ENCODE measurements around the gene DAPK2. TPM values are rescaled to one million over a fixed set of nuclear protein-coding genes. Genes with fewer than 3 reads are reported as not detected.
"Not testable (repeated sequence)": the region's sequence is repeated elsewhere in the genome, so short reads cannot be mapped to it uniquely, and the experiment has no call there.

DAPK2 gene
- total RNA-seq, 1 experiment from 2014 or later, result 2.3 TPM

DNA sequence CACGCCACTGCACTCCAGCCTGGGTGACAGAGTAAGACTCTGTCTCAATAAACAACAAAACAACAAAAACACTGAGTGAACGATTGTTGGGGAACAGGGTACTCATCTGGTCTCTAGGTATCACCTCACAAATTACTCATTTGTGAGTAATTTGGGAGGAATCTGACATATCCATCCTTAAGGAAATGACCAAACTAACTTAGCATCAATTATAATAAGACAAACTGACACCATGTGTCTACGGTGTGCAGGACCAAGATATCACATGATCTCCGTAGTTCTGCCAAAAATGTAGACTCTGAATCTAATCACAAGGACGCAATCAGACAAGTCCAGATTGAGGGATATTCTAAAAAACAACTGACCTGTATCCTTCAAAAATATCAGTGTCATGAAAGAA is 12.0 kb upstream of the DAPK2 start (continued):
- TF ChIP-seq, protein P1, sequence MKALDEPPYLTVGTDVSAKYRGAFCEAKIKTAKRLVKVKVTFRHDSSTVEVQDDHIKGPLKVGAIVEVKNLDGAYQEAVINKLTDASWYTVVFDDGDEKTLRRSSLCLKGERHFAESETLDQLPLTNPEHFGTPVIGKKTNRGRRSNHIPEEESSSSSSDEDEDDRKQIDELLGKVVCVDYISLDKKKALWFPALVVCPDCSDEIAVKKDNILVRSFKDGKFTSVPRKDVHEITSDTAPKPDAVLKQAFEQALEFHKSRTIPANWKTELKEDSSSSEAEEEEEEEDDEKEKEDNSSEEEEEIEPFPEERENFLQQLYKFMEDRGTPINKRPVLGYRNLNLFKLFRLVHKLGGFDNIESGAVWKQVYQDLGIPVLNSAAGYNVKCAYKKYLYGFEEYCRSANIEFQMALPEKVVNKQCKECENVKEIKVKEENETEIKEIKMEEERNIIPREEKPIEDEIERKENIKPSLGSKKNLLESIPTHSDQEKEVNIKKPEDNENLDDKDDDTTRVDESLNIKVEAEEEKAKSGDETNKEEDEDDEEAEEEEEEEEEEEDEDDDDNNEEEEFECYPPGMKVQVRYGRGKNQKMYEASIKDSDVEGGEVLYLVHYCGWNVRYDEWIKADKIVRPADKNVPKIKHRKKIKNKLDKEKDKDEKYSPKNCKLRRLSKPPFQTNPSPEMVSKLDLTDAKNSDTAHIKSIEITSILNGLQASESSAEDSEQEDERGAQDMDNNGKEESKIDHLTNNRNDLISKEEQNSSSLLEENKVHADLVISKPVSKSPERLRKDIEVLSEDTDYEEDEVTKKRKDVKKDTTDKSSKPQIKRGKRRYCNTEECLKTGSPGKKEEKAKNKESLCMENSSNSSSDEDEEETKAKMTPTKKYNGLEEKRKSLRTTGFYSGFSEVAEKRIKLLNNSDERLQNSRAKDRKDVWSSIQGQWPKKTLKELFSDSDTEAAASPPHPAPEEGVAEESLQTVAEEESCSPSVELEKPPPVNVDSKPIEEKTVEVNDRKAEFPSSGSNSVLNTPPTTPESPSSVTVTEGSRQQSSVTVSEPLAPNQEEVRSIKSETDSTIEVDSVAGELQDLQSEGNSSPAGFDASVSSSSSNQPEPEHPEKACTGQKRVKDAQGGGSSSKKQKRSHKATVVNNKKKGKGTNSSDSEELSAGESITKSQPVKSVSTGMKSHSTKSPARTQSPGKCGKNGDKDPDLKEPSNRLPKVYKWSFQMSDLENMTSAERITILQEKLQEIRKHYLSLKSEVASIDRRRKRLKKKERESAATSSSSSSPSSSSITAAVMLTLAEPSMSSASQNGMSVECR (CRISPR knock-in tag; IDR thresholded peaks at IDR 0.05; ENCODE audit: borderline replicate concordance), result no peak
- TF ChIP-seq ZNF416 (CRISPR knock-in tag; IDR thresholded peaks at IDR 0.05) (no peak), RELA (CRISPR knock-in tag; IDR thresholded peaks at IDR 0.05; ENCODE audit: borderline replicate concordance) (no peak), ZNF219 (CRISPR knock-in tag; IDR thresholded peaks at IDR 0.05; ENCODE audit: borderline replicate concordance) (no peak), PRRX2 (CRISPR knock-in tag; IDR thresholded peaks at IDR 0.05) (no peak), ZNF671 (CRISPR knock-in tag; IDR thresholded peaks at IDR 0.05) (no peak), HMGA2 (CRISPR knock-in tag; IDR thresholded peaks at IDR 0.05) (no peak), ELF4 (CRISPR knock-in tag; IDR thresholded peaks at IDR 0.05; ENCODE audit: low read depth) (no peak), NR1H2 (CRISPR knock-in tag; IDR thresholded peaks at IDR 0.05) (no peak)
- TF ChIP-seq, protein P2, sequence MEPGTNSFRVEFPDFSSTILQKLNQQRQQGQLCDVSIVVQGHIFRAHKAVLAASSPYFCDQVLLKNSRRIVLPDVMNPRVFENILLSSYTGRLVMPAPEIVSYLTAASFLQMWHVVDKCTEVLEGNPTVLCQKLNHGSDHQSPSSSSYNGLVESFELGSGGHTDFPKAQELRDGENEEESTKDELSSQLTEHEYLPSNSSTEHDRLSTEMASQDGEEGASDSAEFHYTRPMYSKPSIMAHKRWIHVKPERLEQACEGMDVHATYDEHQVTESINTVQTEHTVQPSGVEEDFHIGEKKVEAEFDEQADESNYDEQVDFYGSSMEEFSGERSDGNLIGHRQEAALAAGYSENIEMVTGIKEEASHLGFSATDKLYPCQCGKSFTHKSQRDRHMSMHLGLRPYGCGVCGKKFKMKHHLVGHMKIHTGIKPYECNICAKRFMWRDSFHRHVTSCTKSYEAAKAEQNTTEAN (CRISPR knock-in tag; IDR thresholded peaks at IDR 0.05), result no peak
- TF ChIP-seq, protein P3, sequence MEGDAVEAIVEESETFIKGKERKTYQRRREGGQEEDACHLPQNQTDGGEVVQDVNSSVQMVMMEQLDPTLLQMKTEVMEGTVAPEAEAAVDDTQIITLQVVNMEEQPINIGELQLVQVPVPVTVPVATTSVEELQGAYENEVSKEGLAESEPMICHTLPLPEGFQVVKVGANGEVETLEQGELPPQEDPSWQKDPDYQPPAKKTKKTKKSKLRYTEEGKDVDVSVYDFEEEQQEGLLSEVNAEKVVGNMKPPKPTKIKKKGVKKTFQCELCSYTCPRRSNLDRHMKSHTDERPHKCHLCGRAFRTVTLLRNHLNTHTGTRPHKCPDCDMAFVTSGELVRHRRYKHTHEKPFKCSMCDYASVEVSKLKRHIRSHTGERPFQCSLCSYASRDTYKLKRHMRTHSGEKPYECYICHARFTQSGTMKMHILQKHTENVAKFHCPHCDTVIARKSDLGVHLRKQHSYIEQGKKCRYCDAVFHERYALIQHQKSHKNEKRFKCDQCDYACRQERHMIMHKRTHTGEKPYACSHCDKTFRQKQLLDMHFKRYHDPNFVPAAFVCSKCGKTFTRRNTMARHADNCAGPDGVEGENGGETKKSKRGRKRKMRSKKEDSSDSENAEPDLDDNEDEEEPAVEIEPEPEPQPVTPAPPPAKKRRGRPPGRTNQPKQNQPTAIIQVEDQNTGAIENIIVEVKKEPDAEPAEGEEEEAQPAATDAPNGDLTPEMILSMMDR (IDR thresholded peaks at IDR 0.05), result no peak

DNA sequence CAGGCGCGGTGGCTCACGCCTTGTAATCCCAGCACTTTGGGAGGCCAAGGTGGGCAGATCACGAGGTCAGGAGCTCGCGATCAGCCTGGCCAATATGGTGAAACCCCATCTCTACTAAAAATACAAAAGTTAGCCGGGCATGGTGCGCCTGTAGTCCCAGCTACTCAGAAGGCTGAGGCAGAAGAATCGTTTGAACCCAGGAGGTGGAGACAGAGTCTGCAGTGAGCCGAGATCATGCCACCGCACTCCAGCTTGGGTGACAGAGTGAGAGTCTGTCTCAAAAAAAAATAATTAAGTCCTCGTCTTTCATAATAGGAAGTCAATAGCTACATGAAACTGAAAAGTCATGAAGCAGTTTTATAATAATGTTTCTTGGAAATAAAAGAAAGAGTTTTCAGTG is 7.4 kb upstream of the DAPK2 start:
- POLR2A ChIA-PET, result interaction anchor here (0.7 kb wide), 1 partner anchor 136 kb away, joined by 3 read pairs; no protein-coding TSS in a partner anchor
- not testable (repeated sequence) for H3K27me3 Mint-ChIP-seq (ENCODE audit: low read depth)

GRCh38 chr15:64052925-64053491 is 6.7 kb upstream of the DAPK2 start:
- no peaks in the 10 kb centered on the region for H3K36me3 Mint-ChIP-seq
- H3K4me1 Mint-ChIP-seq, result peaks cover 3% of the 10 kb centered on the region
- no peak overlapping the region for H3K4me3 Mint-ChIP-seq
- DNase-seq (ENCODE audit: low spot score), result no peak
- POLR2A ChIA-PET, result no interaction called here
- CTCF ChIA-PET, result interaction anchor here (2.3 kb wide), 1 partner anchor 108 kb away, joined by 12 read pairs; no protein-coding TSS in a partner anchor
- H3K9me3 Mint-ChIP-seq, result no peaks in the 10 kb centered on the region
- no peak for ATAC-seq
- peaks cover 12% of the 10 kb centered on the region for H3K27me3 Mint-ChIP-seq (ENCODE audit: low read depth)
- no peak overlapping the region for H3K27ac Mint-ChIP-seq
- no peak for TF ChIP-seq ZNF263 (CRISPR knock-in tag; IDR thresholded peaks at IDR 0.05; ENCODE audit: low read depth)
- TF ChIP-seq STAT6 (CRISPR knock-in tag; conservative IDR thresholded peaks at IDR 0.05; ENCODE audit: low read depth), result no peak
- TF ChIP-seq, protein P4, sequence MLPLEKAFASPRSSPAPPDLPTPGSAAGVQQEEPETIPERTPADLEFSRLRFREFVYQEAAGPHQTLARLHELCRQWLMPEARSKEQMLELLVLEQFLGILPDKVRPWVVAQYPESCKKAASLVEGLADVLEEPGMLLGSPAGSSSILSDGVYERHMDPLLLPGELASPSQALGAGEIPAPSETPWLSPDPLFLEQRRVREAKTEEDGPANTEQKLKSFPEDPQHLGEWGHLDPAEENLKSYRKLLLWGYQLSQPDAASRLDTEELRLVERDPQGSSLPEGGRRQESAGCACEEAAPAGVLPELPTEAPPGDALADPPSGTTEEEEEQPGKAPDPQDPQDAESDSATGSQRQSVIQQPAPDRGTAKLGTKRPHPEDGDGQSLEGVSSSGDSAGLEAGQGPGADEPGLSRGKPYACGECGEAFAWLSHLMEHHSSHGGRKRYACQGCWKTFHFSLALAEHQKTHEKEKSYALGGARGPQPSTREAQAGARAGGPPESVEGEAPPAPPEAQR (CRISPR knock-in tag; IDR thresholded peaks at IDR 0.05), result no peak
- no peak for TF ChIP-seq RELA (CRISPR knock-in tag; IDR thresholded peaks at IDR 0.05; ENCODE audit: borderline replicate concordance)
- TF ChIP-seq, protein P5, sequence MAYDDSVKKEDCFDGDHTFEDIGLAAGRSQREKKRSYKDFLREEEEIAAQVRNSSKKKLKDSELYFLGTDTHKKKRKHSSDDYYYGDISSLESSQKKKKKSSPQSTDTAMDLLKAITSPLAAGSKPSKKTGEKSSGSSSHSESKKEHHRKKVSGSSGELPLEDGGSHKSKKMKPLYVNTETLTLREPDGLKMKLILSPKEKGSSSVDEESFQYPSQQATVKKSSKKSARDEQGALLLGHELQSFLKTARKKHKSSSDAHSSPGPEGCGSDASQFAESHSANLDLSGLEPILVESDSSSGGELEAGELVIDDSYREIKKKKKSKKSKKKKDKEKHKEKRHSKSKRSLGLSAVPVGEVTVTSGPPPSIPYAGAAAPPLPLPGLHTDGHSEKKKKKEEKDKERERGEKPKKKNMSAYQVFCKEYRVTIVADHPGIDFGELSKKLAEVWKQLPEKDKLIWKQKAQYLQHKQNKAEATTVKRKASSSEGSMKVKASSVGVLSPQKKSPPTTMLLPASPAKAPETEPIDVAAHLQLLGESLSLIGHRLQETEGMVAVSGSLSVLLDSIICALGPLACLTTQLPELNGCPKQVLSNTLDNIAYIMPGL (CRISPR knock-in tag; IDR thresholded peaks at IDR 0.05), result no peak
- no peak for TF ChIP-seq FOXP1 (CRISPR knock-in tag; IDR thresholded peaks at IDR 0.05; ENCODE audit: borderline replicate concordance)
- TF ChIP-seq RORB (CRISPR knock-in tag; IDR thresholded peaks at IDR 0.05), result no peak
- no peak for TF ChIP-seq ZNF416 (CRISPR knock-in tag; IDR thresholded peaks at IDR 0.05)
- no peak for TF ChIP-seq SOX15 (CRISPR knock-in tag; IDR thresholded peaks at IDR 0.05)
- no peak for TF ChIP-seq ZNF671 (CRISPR knock-in tag; IDR thresholded peaks at IDR 0.05)

More for the DNA sequence above, 7.4 kb upstream of the DAPK2 start:
- not testable (repeated sequence) for ATAC-seq; H3K4me1 Mint-ChIP-seq; DNase-seq (ENCODE audit: low spot score); H3K4me3 Mint-ChIP-seq; H3K27ac Mint-ChIP-seq; H3K36me3 Mint-ChIP-seq; H3K9me3 Mint-ChIP-seq
- CTCF ChIA-PET, result interaction anchor here (1.3 to 2.3 kb wide), 2 partner anchors 108 to 302 kb away, joined by 4 to 12 read pairs; no protein-coding TSS in a partner anchor

All from WTC11 (cell line).